PFSK-1 (cell line): ENCODE data around the gene SMIM21.

Source experiments
- FOXP2 ChIP-seq: optimal IDR thresholded peaks from 2 replicates; pipeline ENCODE3; 2011; ENCODE audit warnings: borderline replicate concordance, control low read depth, inconsistent platforms; ENCODE audit not compliant: insufficient read depth; ENCODE audit errors: extremely low read length, extremely low read depth
- POLR2AphosphoS5 ChIP-seq: IDR thresholded peaks from 2 replicates; pipeline ENCODE4 v1.6.1; 2012; ENCODE audit warnings: low read depth, mild to moderate bottlenecking, control low read depth, low read length, moderate library complexity
- SIN3A ChIP-seq: IDR thresholded peaks from 2 replicates; pipeline ENCODE4 v1.6.1; 2012; ENCODE audit warnings: mild to moderate bottlenecking, low read length, moderate library complexity, borderline replicate concordance; ENCODE audit not compliant: insufficient read depth
- TAF1 ChIP-seq: IDR thresholded peaks from 2 replicates; pipeline ENCODE4 v1.6.1; 2012; ENCODE audit warnings: low read length, control low read depth, borderline replicate concordance; ENCODE audit not compliant: insufficient read depth
- TF ChIP-seq, protein P1 (sequence below), 2 experiments: IDR thresholded peaks; 2 replicates each; pipeline versions ENCODE4 v1.6.1 to v1.8.0; 2011 to 2012; ENCODE audit warnings: low read depth in 2 of 2, low read length in 2 of 2, control low read depth in 1 of 2, inconsistent platforms in 1 of 2, mild to moderate bottlenecking in 1 of 2, moderate library complexity in 1 of 2; ENCODE audit not compliant: insufficient read depth in 1 of 2

The SMIM21 gene

GRCh38 chr18:75407468-75408437 lies 19.8 kb downstream of the SMIM21 start:
- no peak for TF ChIP-seq POLR2AphosphoS5
- no peak for TF ChIP-seq TAF1
- TF ChIP-seq SIN3A: no peak
- TF ChIP-seq, protein P1, sequence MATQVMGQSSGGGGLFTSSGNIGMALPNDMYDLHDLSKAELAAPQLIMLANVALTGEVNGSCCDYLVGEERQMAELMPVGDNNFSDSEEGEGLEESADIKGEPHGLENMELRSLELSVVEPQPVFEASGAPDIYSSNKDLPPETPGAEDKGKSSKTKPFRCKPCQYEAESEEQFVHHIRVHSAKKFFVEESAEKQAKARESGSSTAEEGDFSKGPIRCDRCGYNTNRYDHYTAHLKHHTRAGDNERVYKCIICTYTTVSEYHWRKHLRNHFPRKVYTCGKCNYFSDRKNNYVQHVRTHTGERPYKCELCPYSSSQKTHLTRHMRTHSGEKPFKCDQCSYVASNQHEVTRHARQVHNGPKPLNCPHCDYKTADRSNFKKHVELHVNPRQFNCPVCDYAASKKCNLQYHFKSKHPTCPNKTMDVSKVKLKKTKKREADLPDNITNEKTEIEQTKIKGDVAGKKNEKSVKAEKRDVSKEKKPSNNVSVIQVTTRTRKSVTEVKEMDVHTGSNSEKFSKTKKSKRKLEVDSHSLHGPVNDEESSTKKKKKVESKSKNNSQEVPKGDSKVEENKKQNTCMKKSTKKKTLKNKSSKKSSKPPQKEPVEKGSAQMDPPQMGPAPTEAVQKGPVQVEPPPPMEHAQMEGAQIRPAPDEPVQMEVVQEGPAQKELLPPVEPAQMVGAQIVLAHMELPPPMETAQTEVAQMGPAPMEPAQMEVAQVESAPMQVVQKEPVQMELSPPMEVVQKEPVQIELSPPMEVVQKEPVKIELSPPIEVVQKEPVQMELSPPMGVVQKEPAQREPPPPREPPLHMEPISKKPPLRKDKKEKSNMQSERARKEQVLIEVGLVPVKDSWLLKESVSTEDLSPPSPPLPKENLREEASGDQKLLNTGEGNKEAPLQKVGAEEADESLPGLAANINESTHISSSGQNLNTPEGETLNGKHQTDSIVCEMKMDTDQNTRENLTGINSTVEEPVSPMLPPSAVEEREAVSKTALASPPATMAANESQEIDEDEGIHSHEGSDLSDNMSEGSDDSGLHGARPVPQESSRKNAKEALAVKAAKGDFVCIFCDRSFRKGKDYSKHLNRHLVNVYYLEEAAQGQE (IDR thresholded peaks at IDR 0.05; ENCODE audit: insufficient read depth in 1 of 2, low read depth in 2 of 2, low read length in 2 of 2): no peak
- no peak for TF ChIP-seq FOXP2

- TF ChIP-seq POLR2AphosphoS5: no peak
- no peak for TF ChIP-seq FOXP2
- TF ChIP-seq SIN3A: no peak
- TF ChIP-seq, protein P1 (IDR thresholded peaks at IDR 0.05; ENCODE audit: insufficient read depth in 1 of 2, low read depth in 2 of 2, low read length in 2 of 2): no peak
- no peak for TF ChIP-seq TAF1
Observed at GRCh38 chr18:75406491-75407445, 20.7 kb downstream of the SMIM21 start.

- TF ChIP-seq FOXP2 (no peak), POLR2AphosphoS5 (no peak)
Observed at GRCh38 chr18:75405351-75405750, 22.2 kb downstream of the SMIM21 start.

DNA sequence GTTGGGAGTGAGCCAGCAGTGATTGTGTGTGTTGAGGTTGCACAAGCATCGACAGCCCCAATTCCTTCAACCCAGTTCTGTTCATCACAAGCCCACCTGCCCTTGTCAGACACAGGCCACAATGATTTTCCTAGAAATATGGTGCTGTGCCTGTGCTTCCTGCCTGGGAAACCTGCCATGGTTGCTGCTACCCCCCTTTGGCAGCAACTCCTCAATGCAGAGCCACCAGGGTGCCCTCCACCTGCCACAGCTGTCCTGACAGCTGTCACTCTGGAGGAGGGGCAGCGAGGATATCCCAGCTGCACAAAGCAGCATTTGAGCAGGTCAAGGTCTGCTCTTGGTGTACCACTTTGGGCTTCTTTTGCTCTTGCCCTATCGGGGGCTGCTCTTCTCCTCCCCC lies 27.1 kb downstream of the SMIM21 start:
- no peak for TF ChIP-seq TAF1
- TF ChIP-seq FOXP2: no peak
- TF ChIP-seq SIN3A: no peak

- TF ChIP-seq, protein P1 (IDR thresholded peaks at IDR 0.05; ENCODE audit: insufficient read depth in 1 of 2, low read depth in 2 of 2, low read length in 2 of 2): peak in 1 of 2 experiments; percentile 61; a peak in 2 of 4 replicates
- no peak for TF ChIP-seq FOXP2
Observed at GRCh38 chr18:75395137-75395536, 32.4 kb downstream of the SMIM21 start.
